ENCODE data around the gene GIMAP1.

DNA sequence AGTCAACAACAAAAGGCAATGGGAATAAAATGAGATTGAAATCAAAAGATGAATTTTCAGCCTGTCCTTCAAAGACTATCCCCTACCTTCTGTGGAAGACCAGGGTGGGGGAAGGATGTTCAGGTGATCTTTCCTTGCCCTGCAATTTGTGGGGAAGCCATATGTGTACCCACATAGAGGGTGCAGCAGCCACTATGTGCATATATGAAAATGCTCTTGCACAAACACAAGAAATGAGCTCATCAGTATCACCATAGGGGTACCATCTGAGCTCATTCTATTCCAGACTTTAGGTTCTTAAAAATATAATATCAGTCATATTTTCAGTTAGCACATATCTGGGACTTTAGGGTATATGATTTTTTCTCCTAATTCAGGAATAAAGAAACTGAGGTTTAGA, 38.5 kb downstream of the GIMAP1 start:
- TF ChIP-seq CTCF (IDR thresholded peaks at IDR 0.05) (no peak), POLR2A (IDR thresholded peaks at IDR 0.05) (no peak)
